BLaER1 treated with 17β-estradiol and CSF1 and Interleukin-3, amounts not matched to agents 10 nM and 100 nM (cell line): ENCODE data around the gene CD59.
"Not testable (repeated sequence)": the region's sequence is repeated elsewhere in the genome, so short reads cannot be mapped to it uniquely, and the experiment has no call there.

ENCODE experiments used
- H3K27ac ChIP-seq, 11 experiments: shearing (Covaris generic); formaldehyde crosslinking; 2 replicates each; pipeline ENCODE4 v1.8.1; 2022
- H3K27me3 ChIP-seq, 11 experiments: shearing (Covaris generic); formaldehyde crosslinking; 2 replicates each; pipeline ENCODE4 v1.8.1; 2022
- H3K36me3 ChIP-seq, 11 experiments: shearing (Covaris generic); formaldehyde crosslinking; 2 replicates each; pipeline ENCODE4 v1.8.1; 2022
- H3K4me1 ChIP-seq, 10 experiments: shearing (Covaris generic); formaldehyde crosslinking; 2 replicates each; pipeline ENCODE4 v1.8.1; 2022
- H3K4me2 ChIP-seq, 11 experiments: shearing (Covaris generic); formaldehyde crosslinking; 2 replicates each; pipeline ENCODE4 v1.8.1; 2022
- H3K4me3 ChIP-seq, 10 experiments: shearing (Covaris generic); formaldehyde crosslinking; 2 replicates each; pipeline ENCODE4 v1.8.1; 2022
- H3K9ac ChIP-seq, 11 experiments: shearing (Covaris generic); formaldehyde crosslinking; 2 replicates each; pipeline ENCODE4 v1.8.1; 2022
- H3K9me3 ChIP-seq, 11 experiments: shearing (Covaris generic); formaldehyde crosslinking; replicated peaks in 1 of 11; 2 replicates each; pipeline ENCODE4 v1.8.1; 2022
- H4K20me1 ChIP-seq, 11 experiments: shearing (Covaris generic); formaldehyde crosslinking; 2 replicates each; pipeline ENCODE4 v1.8.1; 2022
- Cebpa-rat ChIP-seq, 11 experiments: shearing (Covaris generic); IDR thresholded peaks; 2 replicates each; pipeline ENCODE4 v1.8.1; 2022

The CD59 gene

DNA sequence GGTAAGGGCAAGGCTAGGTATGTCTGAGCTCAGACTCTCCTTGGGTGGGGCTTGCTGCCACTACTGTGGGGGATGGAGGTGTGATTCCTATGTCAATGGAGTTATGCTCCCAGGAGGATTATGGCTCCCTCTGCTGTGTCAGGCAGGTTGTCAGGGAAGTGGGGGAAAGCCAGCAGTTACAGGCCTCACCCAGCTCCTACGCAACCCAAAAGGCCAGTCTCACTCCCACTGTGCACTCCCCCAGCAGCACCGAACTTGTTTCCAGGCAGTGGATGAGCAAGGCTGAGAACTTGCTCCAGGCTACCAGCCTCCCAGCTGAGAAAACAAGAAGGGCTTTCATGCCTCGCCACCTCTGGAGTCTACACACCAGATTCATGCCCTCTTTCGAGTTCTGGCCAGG is 53.8 kb downstream of the CD59 start:
- no peaks in the 10 kb centered on the region for H4K20me1 ChIP-seq
- H3K27me3 ChIP-seq = no peaks in the 10 kb centered on the region
- H3K4me1 ChIP-seq = peaks cover 0 to 16% (median 10%) of the 10 kb centered on the region in 10 experiments; a peak in 14 of 20 replicates
- no peak overlapping the region for H3K4me3 ChIP-seq
- H3K4me2 ChIP-seq = peak overlapping the region in 8 of 11 experiments; percentile 20 to 54 (median 38); a peak in 14 of 22 replicates
- TF ChIP-seq Cebpa-rat (IDR thresholded peaks at IDR 0.05) = no peak
- no peak overlapping the region for H3K27ac ChIP-seq
- H3K9me3 ChIP-seq = peaks cover 0 to 12% (median 9%) of the 10 kb centered on the region in 11 experiments; a peak in 15 of 22 replicates
- H3K9ac ChIP-seq = no peak overlapping the region
- H3K36me3 ChIP-seq = no peaks in the 10 kb centered on the region

DNA sequence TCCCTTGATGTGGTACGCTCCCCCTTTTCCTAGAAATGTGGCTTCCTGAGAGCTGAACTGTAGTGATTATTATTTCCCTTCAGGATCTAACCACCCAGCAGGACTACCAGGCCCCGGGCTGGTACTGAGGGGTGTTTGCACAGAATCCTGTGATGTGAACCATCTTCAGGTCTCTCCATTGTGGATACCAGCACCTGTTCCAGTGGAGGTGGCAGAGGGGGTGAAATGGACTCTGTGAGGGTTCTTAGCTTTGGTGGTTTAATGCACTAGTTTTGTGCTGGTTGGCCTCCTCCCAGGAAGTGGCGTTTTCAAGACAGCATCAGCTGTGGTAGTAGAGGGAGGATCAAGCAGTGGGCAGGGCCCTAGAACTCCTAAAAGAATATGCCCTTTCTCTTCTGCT is 54.2 kb downstream of the CD59 start:
- H3K27ac ChIP-seq = no peak overlapping the region
- H4K20me1 ChIP-seq = no peaks in the 10 kb centered on the region
- no peak overlapping the region for H3K4me3 ChIP-seq
- TF ChIP-seq Cebpa-rat (IDR thresholded peaks at IDR 0.05) = no peak
- H3K4me2 ChIP-seq = peak overlapping the region in 6 of 11 experiments; percentile 20 to 54 (median 43); a peak in 7 of 22 replicates
- no peaks in the 10 kb centered on the region for H3K27me3 ChIP-seq
- H3K4me1 ChIP-seq = peaks cover 0 to 16% (median 10%) of the 10 kb centered on the region in 10 experiments; a peak in 14 of 20 replicates
- H3K9me3 ChIP-seq = peaks cover 0 to 12% (median 10%) of the 10 kb centered on the region in 11 experiments; a peak in 15 of 22 replicates
- H3K36me3 ChIP-seq = no peaks in the 10 kb centered on the region
- H3K9ac ChIP-seq = no peak overlapping the region

DNA sequence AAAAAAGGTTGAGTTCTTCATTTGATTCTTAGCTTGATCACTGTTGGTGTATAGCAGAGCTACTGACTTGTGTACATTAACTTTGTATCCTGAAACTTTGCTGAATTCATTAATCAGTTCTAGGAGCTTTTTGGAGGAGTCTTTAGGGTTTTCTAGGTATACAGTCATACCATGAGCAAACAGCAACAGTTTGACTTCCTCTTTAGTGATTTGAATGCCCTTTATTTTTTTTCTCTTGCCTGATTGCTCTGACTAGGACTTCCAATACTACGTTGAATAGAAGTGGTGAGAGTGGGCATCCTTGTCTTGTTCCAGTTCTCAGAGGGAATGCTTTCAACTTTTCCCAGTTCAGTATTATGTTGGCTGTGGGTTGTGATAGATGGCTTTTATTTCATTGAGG is 57.6 kb downstream of the CD59 start:
- H3K4me3 ChIP-seq, H4K20me1 ChIP-seq, H3K9ac ChIP-seq, H3K27me3 ChIP-seq, H3K4me2 ChIP-seq, H3K36me3 ChIP-seq, H3K27ac ChIP-seq: not testable (repeated sequence)
- Histone ChIP-seq H3K4me1 (peaks cover 0 to 16% (median 10%) of the 10 kb centered on the region in 10 experiments; a peak in 14 of 20 replicates), H3K9me3 (peaks cover 0 to 13% (median 10%) of the 10 kb centered on the region in 11 experiments; a peak in 15 of 22 replicates)

DNA sequence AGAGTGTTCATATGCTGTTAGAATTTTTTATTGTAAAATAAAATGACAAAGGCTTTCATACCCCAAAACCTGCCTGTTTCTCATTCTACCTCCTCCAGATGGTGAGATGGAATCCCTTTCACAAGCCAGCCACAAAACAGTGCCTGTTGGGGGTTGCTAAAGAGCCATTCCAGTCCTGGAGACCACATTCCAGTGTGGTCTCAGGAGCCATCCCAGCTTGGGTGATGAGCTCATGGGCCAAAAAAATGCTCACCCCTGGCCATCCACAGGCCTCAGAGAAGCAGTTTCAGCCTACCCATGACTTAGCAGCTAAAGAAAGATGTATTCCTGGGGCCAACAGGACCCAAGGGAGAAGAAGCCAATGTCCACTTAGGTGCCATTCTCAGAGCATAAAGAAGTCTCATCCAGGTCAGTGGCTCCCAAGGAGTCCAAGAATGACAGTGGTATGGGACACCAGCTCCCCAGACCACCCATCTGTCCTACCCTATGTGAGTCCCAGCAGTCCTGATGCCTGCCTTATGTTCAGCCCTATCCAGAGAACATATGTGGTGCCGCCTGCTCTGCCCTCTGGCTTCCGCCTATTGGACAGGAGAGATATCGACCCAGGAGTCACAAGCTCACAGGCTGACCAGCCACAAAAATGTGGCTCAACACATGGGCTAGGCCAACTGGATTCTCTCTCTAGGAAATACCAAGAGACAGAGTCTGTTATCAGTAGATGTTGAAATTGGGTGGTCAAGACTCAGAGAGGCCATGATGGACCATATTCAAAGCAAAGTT is 62.0 kb downstream of the CD59 start:
- Histone ChIP-seq H3K9me3 (peaks cover 0 to 13% (median 10%) of the 10 kb centered on the region in 11 experiments; a peak in 14 of 22 replicates), H3K27me3 (no peaks in the 10 kb centered on the region), H3K4me3 (no peak overlapping the region), H3K4me2 (no peak overlapping the region), H4K20me1 (no peaks in the 10 kb centered on the region), H3K36me3 (no peaks in the 10 kb centered on the region), H3K4me1 (peaks cover 0 to 20% (median 6%) of the 10 kb centered on the region in 10 experiments; a peak in 11 of 20 replicates), H3K9ac (no peak overlapping the region), H3K27ac (no peak overlapping the region)
- no peak for TF ChIP-seq Cebpa-rat (IDR thresholded peaks at IDR 0.05)

DNA sequence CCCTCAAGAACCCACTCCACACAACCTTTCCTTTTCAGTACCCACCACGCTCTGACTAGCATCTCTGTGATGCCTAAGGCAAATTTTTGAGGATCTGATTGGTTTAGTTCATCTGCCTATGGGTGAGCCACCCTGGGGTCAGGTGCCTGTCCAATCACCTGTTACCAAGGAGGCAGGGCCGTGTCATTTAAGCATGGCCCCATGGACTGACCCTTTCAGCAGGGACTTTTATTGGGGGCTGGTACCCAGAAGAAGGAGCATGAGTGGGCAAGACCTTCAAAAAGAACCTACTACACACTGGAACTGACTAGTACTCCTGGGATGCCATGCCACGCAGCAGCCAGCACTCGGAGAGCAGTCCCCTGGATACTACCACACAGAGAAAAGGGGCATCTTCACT is 64.0 kb downstream of the CD59 start:
- H3K9ac ChIP-seq = no peak overlapping the region
- no peaks in the 10 kb centered on the region for H3K27me3 ChIP-seq
- peaks cover 0 to 5% (median 0%) of the 10 kb centered on the region in 11 experiments; a peak in 2 of 22 replicates for H3K9me3 ChIP-seq
- H3K27ac ChIP-seq = no peak overlapping the region
- no peak for TF ChIP-seq Cebpa-rat (IDR thresholded peaks at IDR 0.05)
- no peak overlapping the region for H3K4me3 ChIP-seq
- H3K4me2 ChIP-seq = no peak overlapping the region
- peaks cover 0 to 20% (median 6%) of the 10 kb centered on the region in 10 experiments; a peak in 11 of 20 replicates for H3K4me1 ChIP-seq
- H4K20me1 ChIP-seq = no peaks in the 10 kb centered on the region
- no peaks in the 10 kb centered on the region for H3K36me3 ChIP-seq

DNA sequence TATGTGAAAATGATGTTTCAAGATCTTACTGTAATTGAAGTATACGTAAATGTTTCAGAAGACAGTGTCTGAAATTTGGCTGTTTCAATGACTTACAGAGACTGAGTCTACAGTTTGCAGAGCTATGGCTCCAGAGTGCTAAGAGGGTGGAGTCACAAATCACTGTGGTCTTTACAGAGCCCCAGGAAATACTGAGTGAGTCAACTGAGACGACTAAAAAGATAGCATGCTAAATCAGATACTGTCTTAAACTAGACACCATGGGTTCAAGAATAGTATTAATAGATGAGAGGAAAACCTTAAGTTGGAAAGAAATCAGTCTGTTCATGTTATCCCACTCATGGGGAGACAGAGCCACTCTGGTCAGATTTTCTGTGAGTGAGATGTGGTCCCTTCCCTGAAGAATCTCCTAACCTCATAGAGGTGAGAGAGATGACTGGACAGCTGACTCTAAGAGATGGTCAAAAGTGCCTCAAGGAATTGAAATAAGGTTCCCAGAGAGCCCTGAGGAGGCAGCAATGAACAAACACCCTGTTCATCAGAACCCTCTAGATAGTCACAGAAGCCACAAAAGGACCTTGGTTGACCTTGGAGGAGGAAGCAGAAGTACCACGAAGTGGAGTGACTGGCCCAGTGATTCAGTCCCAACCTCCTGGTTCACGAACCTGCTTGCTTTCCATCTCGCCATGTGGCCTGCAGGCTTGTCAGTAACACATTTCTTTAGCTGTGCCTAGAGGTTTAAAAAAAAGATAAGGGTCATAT is 65.8 kb downstream of the CD59 start:
- peaks cover 0 to 20% (median 6%) of the 10 kb centered on the region in 10 experiments; a peak in 11 of 20 replicates for H3K4me1 ChIP-seq
- no peak for TF ChIP-seq Cebpa-rat (IDR thresholded peaks at IDR 0.05)
- H4K20me1 ChIP-seq = no peaks in the 10 kb centered on the region
- H3K9me3 ChIP-seq = no peaks in the 10 kb centered on the region
- H3K4me3 ChIP-seq = no peak overlapping the region
- H3K36me3 ChIP-seq = no peaks in the 10 kb centered on the region
- peak overlapping the region in 6 of 11 experiments; percentile 3 to 61 (median 40); a peak in 10 of 22 replicates for H3K4me2 ChIP-seq
- no peaks in the 10 kb centered on the region for H3K27me3 ChIP-seq
- no peak overlapping the region for H3K9ac ChIP-seq
- peak overlapping the region in 1 of 11 experiments; percentile 58; a peak in 3 of 22 replicates for H3K27ac ChIP-seq

DNA sequence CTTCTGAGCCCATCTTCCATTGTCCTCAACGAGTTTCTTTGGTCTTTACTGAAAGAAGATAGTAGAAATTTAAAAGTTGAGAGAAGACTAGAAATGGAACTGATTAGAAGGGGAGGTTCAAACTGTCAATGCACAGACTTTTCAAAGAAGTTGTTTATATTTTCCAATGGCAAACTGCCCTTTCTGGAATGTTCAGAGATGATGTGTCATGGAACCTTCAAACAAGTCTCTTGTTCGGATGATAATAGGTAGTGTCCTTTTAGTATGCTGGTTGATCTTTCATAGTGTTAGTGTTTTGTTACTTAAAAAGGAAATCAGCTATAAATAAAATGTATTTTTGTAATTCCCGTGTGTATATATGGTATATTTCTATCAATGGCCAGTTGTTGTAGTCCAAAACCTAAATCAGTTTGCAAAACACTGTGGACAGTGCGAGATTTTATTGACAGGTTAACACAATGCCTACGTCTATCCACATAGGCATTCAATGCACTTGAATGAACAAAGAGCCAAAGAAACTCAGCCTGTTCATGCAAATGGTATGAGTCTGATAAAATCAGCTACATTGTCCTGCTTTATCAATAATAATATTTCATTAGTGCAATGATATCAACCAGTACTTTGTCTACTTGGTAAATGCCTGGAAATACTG is 66.5 kb downstream of the CD59 start:
- Histone ChIP-seq H3K4me3 (no peak overlapping the region), H3K9me3 (no peaks in the 10 kb centered on the region), H3K4me1 (peaks cover 0 to 20% (median 6%) of the 10 kb centered on the region in 10 experiments; a peak in 11 of 20 replicates), H3K9ac (no peak overlapping the region), H3K27me3 (no peaks in the 10 kb centered on the region), H4K20me1 (no peaks in the 10 kb centered on the region), H3K4me2 (peak overlapping the region in 4 of 11 experiments; percentile 10 to 61 (median 53); a peak in 4 of 22 replicates), H3K36me3 (no peaks in the 10 kb centered on the region), H3K27ac (0 out of 22 replicates have a peak overlapping the region, but pooled peaks of 1 of the 11 experiments have one; percentile 58)
- no peak for TF ChIP-seq Cebpa-rat (IDR thresholded peaks at IDR 0.05)

DNA sequence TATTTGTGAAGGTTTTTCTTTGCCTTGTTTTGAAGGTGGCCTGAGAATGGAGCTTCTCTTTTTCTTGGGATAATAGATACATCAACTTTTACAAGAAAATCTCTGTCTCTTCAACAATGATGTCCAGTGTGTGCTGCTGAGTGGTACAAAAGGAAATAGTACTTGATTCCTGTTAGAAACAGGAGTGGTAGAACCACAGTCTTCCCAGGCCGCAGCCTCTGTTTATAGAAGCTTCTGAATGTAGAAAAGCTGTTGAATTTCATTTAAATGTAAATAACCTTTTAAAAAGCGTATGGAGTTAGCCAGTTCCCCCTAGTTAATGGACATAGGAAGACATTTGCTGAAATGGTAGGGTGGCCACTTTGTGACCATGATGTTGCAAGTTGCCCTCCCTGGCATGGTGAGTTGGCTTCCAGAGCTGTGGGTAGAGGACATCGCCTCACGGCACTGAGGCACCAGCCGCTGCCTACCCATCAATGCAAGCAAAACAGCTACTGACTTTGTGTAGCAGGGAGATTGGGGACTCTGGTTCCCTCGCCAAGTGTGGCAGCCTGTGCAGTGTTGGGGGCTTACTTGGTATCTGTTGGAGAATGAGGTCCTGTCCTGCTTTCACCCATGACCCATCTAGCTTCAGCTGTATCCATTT is 67.1 kb downstream of the CD59 start:
- Histone ChIP-seq H3K4me2 (no peak overlapping the region), H3K9me3 (no peaks in the 10 kb centered on the region), H4K20me1 (no peaks in the 10 kb centered on the region), H3K4me1 (peaks cover 0 to 20% (median 6%) of the 10 kb centered on the region in 10 experiments; a peak in 11 of 20 replicates), H3K4me3 (no peak overlapping the region), H3K27me3 (no peaks in the 10 kb centered on the region), H3K36me3 (no peaks in the 10 kb centered on the region), H3K27ac (no peak overlapping the region), H3K9ac (no peak overlapping the region)
- no peak for TF ChIP-seq Cebpa-rat (IDR thresholded peaks at IDR 0.05)
